PC-3 (cell line): Measurements from ENCODE around the gene PGAP2. TPM values are rescaled to one million over a fixed set of nuclear protein-coding genes. Genes with fewer than 3 reads are reported as not detected.
"Not testable (repeated sequence)": the region's sequence is repeated elsewhere in the genome, so short reads cannot be mapped to it uniquely, and the experiment has no call there.

Experiments used
- ATAC-seq: fragments of 200-7000 bp; cut with Tn5 transposase; 2 replicates; pipeline ENCODE4 v1.9.1; 2020; ENCODE audit warnings: mild to moderate bottlenecking, moderate library complexity
- BruUV-seq: library from RNA; stranded (reverse); fragments of 400-500 nt; replicated peaks from 2 replicates; lab custom pipeline; 2021; lab: Mats Ljungman, UMichigan
- CTCF ChIA-PET: fragments of 300-600 bp; sonication (Branson Sonifier 250); formaldehyde crosslinking; loops from one replicate; lab custom pipeline; 2022; ENCODE audit warnings: antibody characterized with exemption; lab: Charles Lee
- POLR2A ChIA-PET: fragments of 300-600 bp; sonication (Branson Sonifier 250); formaldehyde crosslinking; loops from one replicate; lab custom pipeline; 2022; ENCODE audit warnings: antibody characterized with exemption; ENCODE audit not compliant: unreplicated experiment; lab: Charles Lee
- DNase-seq: peaks from one replicate; pipeline ENCODE4 v3.0.0-alpha.2; 2015
- H2AFZ ChIP-seq: fragments of 300-600 bp; sonication (generic); 2 replicates; pipeline ENCODE4 v1.6.0; 2016; ENCODE audit warnings: antibody characterized with exemption, low read length
- H3F3A ChIP-seq: fragments of 300-600 bp; sonication (generic); one replicate; pipeline ENCODE4 v1.6.0; 2017; ENCODE audit warnings: antibody characterized with exemption, low read length, control low read depth, mild to moderate bottlenecking; ENCODE audit not compliant: unreplicated experiment
- H3K27ac ChIP-seq: fragments of 300-600 bp; sonication (generic); 2 replicates; pipeline ENCODE4 v1.5.1; 2016; ENCODE audit warnings: mild to moderate bottlenecking, low read length
- H3K27me3 ChIP-seq: fragments of 300-600 bp; sonication (generic); 2 replicates; pipeline ENCODE4 v1.6.1; 2016; ENCODE audit warnings: low read length, mixed read lengths
- H3K36me3 ChIP-seq: fragments of 300-600 bp; sonication (generic); 2 replicates; pipeline ENCODE4 v1.6.1; 2016; ENCODE audit warnings: low read depth, mixed run types, low read length, mixed read lengths
- H3K4me1 ChIP-seq: fragments of 300-600 bp; sonication (generic); 2 replicates; pipeline ENCODE4 v1.5.1; 2016; ENCODE audit warnings: low read length; ENCODE audit not compliant: insufficient read depth
- H3K4me2 ChIP-seq: fragments of 300-600 bp; sonication (generic); 2 replicates; pipeline ENCODE4 v1.6.0; 2016; ENCODE audit warnings: low read length
- H3K4me3 ChIP-seq: fragments of 300-600 bp; sonication (generic); 2 replicates; pipeline ENCODE4 v1.5.1; 2016; ENCODE audit warnings: mild to moderate bottlenecking, low read length, mixed read lengths
- H3K79me2 ChIP-seq: fragments of 300-600 bp; sonication (generic); 2 replicates; pipeline ENCODE4 v1.6.1; 2017; ENCODE audit warnings: low read length, mixed read lengths
- H3K9ac ChIP-seq: fragments of 300-600 bp; sonication (generic); 2 replicates; pipeline ENCODE4 v1.6.0; 2016; ENCODE audit warnings: mild to moderate bottlenecking, low read length
- H3K9me2 ChIP-seq: fragments of 300-600 bp; sonication (generic); replicated peaks from 2 replicates; pipeline ENCODE4 v1.6.1; 2016; ENCODE audit warnings: mixed run types, low read length, mixed read lengths
- H3K9me3 ChIP-seq: fragments of 300-600 bp; sonication (generic); 2 replicates; pipeline ENCODE4 v1.6.1; 2016; ENCODE audit warnings: low read length, mixed read lengths
- H4K20me1 ChIP-seq: fragments of 300-600 bp; sonication (generic); 2 replicates; pipeline ENCODE4 v1.6.1; 2016; ENCODE audit warnings: low read length, mixed read lengths
- CTCF ChIP-seq: fragments of 300-600 bp; sonication (generic); conservative IDR thresholded peaks from 2 replicates; pipeline ENCODE4 v1.5.1; 2017; ENCODE audit warnings: antibody characterized with exemption, low read depth, mild to moderate bottlenecking, low read length
- EZH2 ChIP-seq: fragments of 300-600 bp; sonication (generic); IDR thresholded peaks from one replicate; pipeline ENCODE4 v1.6.1; 2017; ENCODE audit warnings: antibody characterized with exemption, mild to moderate bottlenecking, low read length; ENCODE audit not compliant: unreplicated experiment
- EZH2phosphoT487 ChIP-seq: fragments of 300-600 bp; sonication (generic); IDR thresholded peaks from 2 replicates; pipeline ENCODE4 v1.6.1; 2018; ENCODE audit warnings: mild to moderate bottlenecking, antibody characterized with exemption, low read length, borderline replicate concordance
- intact Hi-C: fragments of 100-400 bp; cut with micrococcal nuclease; formaldehyde crosslinking; loops from 2 replicates; pipeline ENCODE4 v1.9.0; 2023
- total RNA-seq: library from RNA; depleted of rRNA; stranded (reverse); fragments of >200 nt; gene quantifications from 2 replicates; pipeline ENCODE4 v1.2.3, GENCODE V29; 2014

PGAP2 gene
- total RNA-seq, 1 experiment from 2014 or later, result 25.9 TPM

DNA sequence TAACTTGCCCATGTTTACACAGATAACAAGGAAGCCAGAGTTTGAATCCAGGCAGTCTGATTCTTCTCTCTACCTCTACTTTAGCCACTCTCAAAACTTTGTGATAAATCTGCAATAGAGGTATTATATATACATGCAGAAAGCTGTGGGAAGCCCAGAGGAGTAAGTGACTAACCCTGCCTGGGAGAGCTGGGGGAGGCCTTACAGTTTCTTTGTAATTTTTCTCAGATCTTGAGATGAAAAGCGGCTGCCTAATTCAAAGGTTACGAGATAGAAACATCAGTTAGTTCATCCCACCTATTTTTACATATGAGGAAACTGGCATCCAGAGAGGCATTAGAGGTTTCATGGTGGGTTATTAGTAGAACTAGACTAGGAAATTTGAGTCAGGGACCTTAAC is 52.0 kb downstream of the PGAP2 start:
- TF ChIP-seq CTCF, result no peak
- no peak for TF ChIP-seq EZH2phosphoT487
- TF ChIP-seq EZH2, result no peak
- H3K9me2 ChIP-seq, result no peaks in the 10 kb centered on the region
- BruUV-seq, result no TSS peak
- H3K9me3 ChIP-seq, result no peaks in the 10 kb centered on the region
- no peak overlapping the region for H2AFZ ChIP-seq
- no peak overlapping the region for H3K4me3 ChIP-seq
- H3K4me2 ChIP-seq, result no peak overlapping the region
- H3K27me3 ChIP-seq, result no peaks in the 10 kb centered on the region
- peaks cover 90% of the 10 kb centered on the region for H3K79me2 ChIP-seq
- H3F3A ChIP-seq, result no peaks in the 10 kb centered on the region
- intact Hi-C loops, result no loop called here
- H3K36me3 ChIP-seq, result no peaks in the 10 kb centered on the region
- H4K20me1 ChIP-seq, result no peaks in the 10 kb centered on the region
- CTCF ChIA-PET, result no interaction called here
- H3K27ac ChIP-seq, result no peak overlapping the region
- no peak overlapping the region for H3K9ac ChIP-seq
- H3K4me1 ChIP-seq, result peaks cover 26% of the 10 kb centered on the region
- DNase-seq (no peak), ATAC-seq (no peak)
- POLR2A ChIA-PET, result no interaction called here

DNA sequence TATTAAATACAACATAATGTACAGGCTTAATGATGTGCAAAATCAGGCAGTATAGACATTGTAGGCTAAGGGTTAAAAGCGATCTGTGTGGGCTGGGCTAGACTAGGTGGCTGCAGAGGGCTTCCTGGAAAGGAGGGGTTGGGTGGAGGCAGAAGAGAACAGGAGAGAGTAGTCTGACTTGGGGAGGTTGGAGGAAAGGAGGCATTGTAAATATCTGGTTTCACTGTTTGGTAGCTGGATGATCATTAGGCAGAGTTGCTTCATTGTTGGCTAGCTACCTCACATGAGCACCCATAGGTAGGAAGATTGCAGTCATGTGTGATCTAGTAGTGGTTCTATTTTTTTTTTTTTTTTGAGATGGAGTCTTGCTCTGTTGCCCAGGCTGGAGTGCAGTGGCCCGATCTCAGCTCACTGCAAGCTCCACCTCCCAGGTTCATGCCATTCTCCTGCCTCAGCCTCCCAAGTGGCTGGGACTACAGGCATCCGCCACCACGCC is 52.6 kb downstream of the PGAP2 start:
- H3K27me3 ChIP-seq, H3F3A ChIP-seq, CTCF ChIA-PET, H3K9ac ChIP-seq, BruUV-seq, POLR2A ChIA-PET, intact Hi-C loops, H3K4me3 ChIP-seq, H4K20me1 ChIP-seq, H3K4me2 ChIP-seq, H3K36me3 ChIP-seq, ATAC-seq, H3K9me3 ChIP-seq, H3K9me2 ChIP-seq, DNase-seq, H3K27ac ChIP-seq, H2AFZ ChIP-seq: not testable (repeated sequence)
- peaks cover 32% of the 10 kb centered on the region for H3K4me1 ChIP-seq
- H3K79me2 ChIP-seq, result peaks cover 90% of the 10 kb centered on the region

DNA sequence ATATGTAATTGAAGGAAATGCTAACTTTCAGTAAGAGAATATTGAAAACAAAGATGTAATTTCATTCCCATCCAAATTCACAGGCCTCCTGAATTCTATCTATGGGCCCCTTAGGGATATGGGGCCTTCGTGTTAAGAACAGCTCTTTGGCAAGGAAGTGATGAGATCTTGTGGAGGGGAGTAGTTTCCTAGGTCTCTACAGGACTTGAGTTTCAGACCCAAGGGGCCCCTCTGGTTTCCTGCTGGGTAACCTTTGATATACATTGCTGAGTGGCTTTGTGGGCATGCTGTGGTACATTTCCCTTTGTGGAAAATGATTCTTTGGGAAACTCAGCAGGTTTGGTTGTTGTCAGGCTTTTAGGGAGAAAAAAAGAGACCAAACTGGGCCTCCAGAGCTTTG is 53.3 kb downstream of the PGAP2 start:
- no peak overlapping the region for H3K9ac ChIP-seq
- no peaks in the 10 kb centered on the region for H3K9me3 ChIP-seq
- H3K27me3 ChIP-seq, result no peaks in the 10 kb centered on the region
- H3K4me2 ChIP-seq, result no peak overlapping the region
- H2AFZ ChIP-seq, result no peak overlapping the region
- peaks cover 31% of the 10 kb centered on the region for H3K4me1 ChIP-seq
- ChIA-PET POLR2A (no interaction called here), CTCF (no interaction called here)
- H4K20me1 ChIP-seq, result no peaks in the 10 kb centered on the region
- no peak for ATAC-seq
- TF ChIP-seq EZH2phosphoT487 (no peak), EZH2 (no peak)
- peaks cover 90% of the 10 kb centered on the region for H3K79me2 ChIP-seq
- no peak for DNase-seq
- BruUV-seq, result no TSS peak
- H3F3A ChIP-seq, result no peaks in the 10 kb centered on the region
- no peak overlapping the region for H3K27ac ChIP-seq
- no peak overlapping the region for H3K4me3 ChIP-seq
- no peaks in the 10 kb centered on the region for H3K9me2 ChIP-seq
- intact Hi-C loops, result no loop called here
- H3K36me3 ChIP-seq, result no peaks in the 10 kb centered on the region
